IMR-90 (cell line): ENCODE measurements around the gene TOMM40L. TPM values are rescaled to one million over a fixed set of nuclear protein-coding genes. Genes with fewer than 3 reads are reported as not detected.

Experiments used
- ATAC-seq: fragments of 200-7000 bp; cut with Tn5 transposase; 2 replicates; pipeline ENCODE4 v1.9.1; 2020; ENCODE audit warnings: low read depth, mild to moderate bottlenecking, moderate library complexity
- BruUV-seq: library from RNA; stranded (reverse); fragments of 400-500 nt; replicated peaks from 2 replicates; lab custom pipeline; 2021; lab: Mats Ljungman, UMichigan
- CTCF ChIA-PET: fragments of 300-600 bp; formaldehyde crosslinking; extraction: SDS; loops from one replicate; lab custom pipeline; 2021; ENCODE audit warnings: antibody characterized with exemption; lab: Yijun Ruan, JAX
- POLR2A ChIA-PET: fragments of 300-600 bp; sonication (Branson Sonifier 250); formaldehyde crosslinking; loops from one replicate; lab custom pipeline; 2022; ENCODE audit warnings: antibody characterized with exemption; ENCODE audit not compliant: unreplicated experiment; lab: Charles Lee
- DNase-seq: peaks from one replicate; pipeline ENCODE4 v3.0.0; 2013
- H2AFZ ChIP-seq: replicated peaks from 2 replicates; pipeline ENCODE3; 2013; ENCODE audit warnings: low read length, mild to moderate bottlenecking; ENCODE audit not compliant: poor library complexity
- H2AK5ac ChIP-seq: 2 replicates; pipeline ENCODE4 v1.6.1; 2013; ENCODE audit warnings: low read depth, low read length, inconsistent platforms
- H2AK9ac ChIP-seq: replicated peaks from 2 replicates; pipeline ENCODE3; 2013; ENCODE audit warnings: mild to moderate bottlenecking, low read depth, low read length, moderate library complexity; ENCODE audit not compliant: poor library complexity
- H2BK120ac ChIP-seq: 2 replicates; pipeline ENCODE4 v1.6.1; 2013; ENCODE audit warnings: low read depth, low read length, inconsistent platforms
- H2BK15ac ChIP-seq: 3 replicates; pipeline ENCODE4 v1.6.1; 2013; ENCODE audit warnings: low read depth, low read length, inconsistent platforms
- H2BK20ac ChIP-seq: 2 replicates; pipeline ENCODE4 v1.6.1; 2013; ENCODE audit warnings: low read depth, mild to moderate bottlenecking, inconsistent platforms, low read length, moderate library complexity
- H2BK5ac ChIP-seq: 2 replicates; pipeline ENCODE4 v1.6.1; 2013; ENCODE audit warnings: mild to moderate bottlenecking, low read depth, low read length, inconsistent platforms; ENCODE audit not compliant: poor library complexity, severe bottlenecking
- H3K14ac ChIP-seq: replicated peaks from 2 replicates; pipeline ENCODE4 v1.6.1; 2013; ENCODE audit warnings: low read depth, low read length, inconsistent platforms
- H3K18ac ChIP-seq: 2 replicates; pipeline ENCODE4 v1.6.1; 2013; ENCODE audit warnings: low read depth, low read length, control low read depth
- H3K23ac ChIP-seq: 2 replicates; pipeline ENCODE4 v1.6.1; 2013; ENCODE audit warnings: low read depth, low read length, inconsistent platforms
- H3K27ac ChIP-seq: 2 replicates; pipeline ENCODE4 v1.5.1; 2013; ENCODE audit warnings: mild to moderate bottlenecking, control low read depth, low read length; ENCODE audit not compliant: insufficient read depth
- H3K27me3 ChIP-seq: 2 replicates; pipeline ENCODE4 v1.6.1; 2013; ENCODE audit warnings: low read length; ENCODE audit not compliant: control insufficient read depth, insufficient read depth
- H3K36me3 ChIP-seq: 2 replicates; pipeline ENCODE4 v1.6.1; 2013; ENCODE audit warnings: low read length, mixed read lengths; ENCODE audit not compliant: control insufficient read depth, insufficient read depth
- H3K4ac ChIP-seq: 2 replicates; pipeline ENCODE4 v1.6.1; 2013; ENCODE audit warnings: low read depth, low read length, inconsistent platforms
- H3K4me1 ChIP-seq: 2 replicates; pipeline ENCODE4 v1.6.1; 2013; ENCODE audit warnings: low read length, mixed read lengths; ENCODE audit not compliant: control insufficient read depth, insufficient read depth
- H3K4me2 ChIP-seq: 2 replicates; pipeline ENCODE4 v1.6.1; 2013; ENCODE audit warnings: low read depth, mild to moderate bottlenecking, control low read depth, low read length, moderate library complexity
- H3K4me3 ChIP-seq: 2 replicates; pipeline ENCODE4 v1.5.1; 2013; ENCODE audit warnings: low read depth, mild to moderate bottlenecking, control low read depth, low read length, moderate library complexity; ENCODE audit not compliant: insufficient read depth
- H3K56ac ChIP-seq: 2 replicates; pipeline ENCODE4 v1.6.1; 2013; ENCODE audit warnings: low read length, inconsistent platforms; ENCODE audit not compliant: insufficient read depth; ENCODE audit errors: extremely low read depth
- H3K79me1 ChIP-seq, 2 experiments: 2 replicates each; pipeline ENCODE4 v1.6.1; 2013; ENCODE audit warnings: low read length in 2 of 2, inconsistent platforms in 1 of 2, low read depth in 1 of 2
- H3K9ac ChIP-seq: 2 replicates; pipeline ENCODE4 v1.6.1; 2013; ENCODE audit warnings: low read depth, low read length, control low read depth
- H3K9me1 ChIP-seq: 2 replicates; pipeline ENCODE4 v1.6.1; 2013; ENCODE audit warnings: low read length, inconsistent platforms; ENCODE audit not compliant: insufficient read depth
- H3K9me3 ChIP-seq: 2 replicates; pipeline ENCODE4 v1.6.1; 2013; ENCODE audit warnings: low read length; ENCODE audit not compliant: control insufficient read depth, insufficient read depth
- H4K20me1 ChIP-seq: 2 replicates; pipeline ENCODE4 v1.6.1; 2013; ENCODE audit warnings: low read length, inconsistent platforms; ENCODE audit not compliant: insufficient read depth
- H4K5ac ChIP-seq: 2 replicates; pipeline ENCODE4 v1.6.1; 2013; ENCODE audit warnings: mild to moderate bottlenecking, low read depth, low read length, control low read depth
- H4K8ac ChIP-seq, 2 experiments: 2 replicates each; pipeline ENCODE4 v1.6.1; 2013; ENCODE audit warnings: low read depth in 2 of 2, low read length in 2 of 2, control low read depth in 1 of 2, inconsistent platforms in 1 of 2
- H4K91ac ChIP-seq: 2 replicates; pipeline ENCODE4 v1.6.1; 2013; ENCODE audit warnings: low read depth, low read length, inconsistent platforms; ENCODE audit not compliant: insufficient read depth
- POLR2A ChIP-seq: IDR thresholded peaks from 2 replicates; pipeline ENCODE4 v1.6.1; 2012; ENCODE audit warnings: mild to moderate bottlenecking, low read depth, low read length
- WGBS, 2 experiments: methylation state at CpG; one replicate each; pipeline versions ENCODE4 v1.1.5 to v1.1.7; 2013; ENCODE audit warnings: missing lambda C conversion rate in 2 of 2; ENCODE audit not compliant: insufficient read length in 1 of 2; ENCODE audit errors: extremely low coverage in 2 of 2; 5-methylcytosine and 5-hydroxymethylcytosine counted together
- dilution Hi-C: fragments of 300-500 bp; cut with HindIII; formaldehyde crosslinking; loops from one replicate; pipeline ENCODE4 v1.14.3; 2018; ENCODE audit warnings: low sequenced_read_pairs; ENCODE audit not compliant: unreplicated experiment
- in situ Hi-C: fragments of 300-500 bp; cut with MboI; formaldehyde crosslinking; loops from 3 replicates; pipeline ENCODE4 v1.14.3; 2019; ENCODE audit warnings: low sequenced_read_pairs, inconsistent platforms, mixed read lengths
- intact Hi-C: fragments of 100-400 bp; cut with micrococcal nuclease; formaldehyde crosslinking; loops from 2 replicates; pipeline ENCODE4 v1.10.0; 2022
- polyA plus RNA-seq, 3 experiments: library from polyadenylated mRNA; depleted of rRNA; stranded (reverse); fragments of >200 nt; gene quantifications; 2 replicates each; pipeline ENCODE4 v1.2.3, GENCODE V29; 2012; ENCODE audit warnings: low replicate concordance in 1 of 3
- total RNA-seq: library from RNA; depleted of rRNA; stranded (reverse); fragments of >200 nt; gene quantifications from 2 replicates; pipeline ENCODE4 v1.2.3, GENCODE V29; 2012
- TF ChIP-seq, protein P1 (sequence below): fragments of 150-350 bp; IDR thresholded peaks from 2 replicates; pipeline ENCODE4 v1.6.1; 2017; ENCODE audit warnings: mild to moderate bottlenecking, antibody characterized with exemption, low read length, low read depth

TOMM40L gene
- total and polyA plus RNA-seq, 2 of the 4 experiments (the other 2 are of a cell fraction) = 7.7 to 12.5 TPM

DNA sequence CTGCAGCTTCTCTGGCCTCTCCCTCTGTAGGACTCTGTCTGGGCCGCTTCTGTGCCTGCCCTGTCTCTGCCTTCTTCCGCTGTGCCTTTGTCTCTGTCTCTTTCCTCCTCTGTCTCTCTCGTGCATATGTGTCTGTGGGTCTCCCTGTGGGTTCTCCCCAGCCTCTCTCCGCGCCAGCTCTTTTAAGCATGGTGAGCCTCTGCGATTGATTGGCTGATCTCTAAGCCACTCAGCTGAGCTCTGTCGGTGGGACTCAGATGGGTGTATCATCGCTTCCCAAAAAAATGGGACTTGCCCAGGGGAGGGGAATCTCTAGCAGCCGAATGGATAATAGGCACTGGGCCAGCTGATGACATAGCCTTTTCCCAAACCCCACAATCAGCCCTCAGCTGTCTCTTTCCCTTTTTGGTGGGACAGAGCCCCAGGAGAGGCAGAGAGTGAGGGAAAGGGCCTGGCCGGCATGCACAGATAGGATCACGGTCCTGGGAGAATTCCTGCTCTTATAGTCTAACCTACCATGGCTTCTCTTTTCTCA, 26.9 kb upstream of the TOMM40L start, which contains the start of gene ADAMTS4:
TSS of gene ADAMTS4 (minus strand) at position 158 of the 535 bp plus-strand sequence. CDS start 427 bp downstream, outside the sequence.
- TF ChIP-seq, protein P1, sequence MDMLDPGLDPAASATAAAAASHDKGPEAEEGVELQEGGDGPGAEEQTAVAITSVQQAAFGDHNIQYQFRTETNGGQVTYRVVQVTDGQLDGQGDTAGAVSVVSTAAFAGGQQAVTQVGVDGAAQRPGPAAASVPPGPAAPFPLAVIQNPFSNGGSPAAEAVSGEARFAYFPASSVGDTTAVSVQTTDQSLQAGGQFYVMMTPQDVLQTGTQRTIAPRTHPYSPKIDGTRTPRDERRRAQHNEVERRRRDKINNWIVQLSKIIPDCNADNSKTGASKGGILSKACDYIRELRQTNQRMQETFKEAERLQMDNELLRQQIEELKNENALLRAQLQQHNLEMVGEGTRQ = no peak
- TF ChIP-seq POLR2A = peak; percentile 71; the same call in 1 of the 2 replicates
- Histone ChIP-seq H2BK120ac (no peak within 1 kb of the TSS; the same call in 1 of the 2 replicates), H4K91ac (peak within 1 kb of the TSS; percentile 32), H2BK15ac (0 out of 3 replicates have a peak within 1 kb of the TSS, but pooled peaks have one; percentile 16), H3K56ac (peak within 1 kb of the TSS; percentile 24; the same call in 1 of the 2 replicates), H4K20me1 (no peaks in the 10 kb centered on the region), H3K27ac (peak within 1 kb of the TSS; percentile 2), H2AK9ac (peak within 1 kb of the TSS; percentile 92), H3K4me2 (peak within 1 kb of the TSS; percentile 30; the same call in 1 of the 2 replicates), H2BK5ac (no peak within 1 kb of the TSS), H2AFZ (peak within 1 kb of the TSS; percentile 94), H3K9ac (no peak within 1 kb of the TSS), H3K18ac (no peak within 1 kb of the TSS), H3K4ac (peak within 1 kb of the TSS; percentile 68), H3K27me3 (no peaks in the 10 kb centered on the region), H3K36me3 (peaks cover 5% of the 10 kb centered on the region; the same call in 1 of the 2 replicates), H2AK5ac (peak within 1 kb of the TSS; percentile 48), H3K9me1 (peaks cover 24% of the 10 kb centered on the region), H3K4me3 (no peak within 1 kb of the TSS), H3K23ac (0 out of 2 replicates have a peak within 1 kb of the TSS, but pooled peaks have one; percentile 12), H3K79me1 (peaks cover 14 to 18% of the 10 kb centered on the region in 2 experiments), H4K5ac (peak within 1 kb of the TSS; percentile 8; the same call in 1 of the 2 replicates), H3K9me3 (no peaks in the 10 kb centered on the region), H4K8ac (peak within 1 kb of the TSS; percentile 42 to 96; a peak in 3 of 4 replicates), H3K4me1 (peaks cover 31% of the 10 kb centered on the region), H3K14ac (0 out of 2 replicates have a peak within 1 kb of the TSS, but pooled peaks have one; percentile 24), H2BK20ac (no peak within 1 kb of the TSS)
- peak; percentile 76 for DNase-seq
- ChIA-PET CTCF (interaction anchor here (1.0 kb wide), 1 partner anchor 28 kb away, joined by 3 read pairs; no protein-coding TSS in a partner anchor), POLR2A (no interaction called here)
- BruUV-seq = no TSS peak
- in situ Hi-C loops (no loop called here), dilution Hi-C loops (no loop called here), intact Hi-C loops (no loop called here)
- 29% methylated on average over 2 of the region's 11 CpGs; no CpG with 5 or more reads in 1 of the 2 experiments for WGBS, 2 experiments
- ATAC-seq = peak; percentile 13
